HG03575 (cell line): ENCODE data around the gene GLIPR2.
"Not testable (repeated sequence)": the region's sequence is repeated elsewhere in the genome, so short reads cannot be mapped to it uniquely, and the experiment has no call there.

ENCODE experiments used
- ATAC-seq: cut with Tn5 transposase; IDR thresholded peaks from one replicate; pipeline ENCODE4 v1.9.1; 2021; ENCODE audit not compliant: unreplicated experiment, insufficient number of reproducible peaks, low FRiP score; ENCODE audit errors: extremely low read depth

GLIPR2 gene

GRCh38 chr9:36180243-36180642, 43.7 kb downstream of the GLIPR2 start:
- not testable (repeated sequence) for ATAC-seq

- ATAC-seq: no peak
Measured at GRCh38 chr9:36187414-36187813, 50.9 kb downstream of the GLIPR2 start.

- ATAC-seq: no peak
Measured at GRCh38 chr9:36188212-36188611, 51.7 kb downstream of the GLIPR2 start.

- ATAC-seq: no peak
Measured at GRCh38 chr9:36189976-36190375, 53.4 kb downstream of the GLIPR2 start.

GRCh38 chr9:36190388-36191289, 54.1 kb downstream of the GLIPR2 start, which contains the start of gene CLTA:
Gene CLTA (plus strand): TSS chr9:36190921. CDS start chr9:36191057, 136 bp downstream.
- ATAC-seq: peak; percentile 83

GRCh38 chr9:36191290-36191645, 54.7 kb downstream of the GLIPR2 start:
- no peak for ATAC-seq

- no peak for ATAC-seq
Measured at GRCh38 chr9:36191686-36192085, 55.2 kb downstream of the GLIPR2 start.

- no peak for ATAC-seq
Measured at GRCh38 chr9:36192196-36192595, 55.7 kb downstream of the GLIPR2 start.

GRCh38 chr9:36193023-36193422, 56.5 kb downstream of the GLIPR2 start:
- no peak for ATAC-seq

- ATAC-seq: no peak
Measured at GRCh38 chr9:36194326-36195000, 57.9 kb downstream of the GLIPR2 start.

GRCh38 chr9:36204906-36205547, 68.5 kb downstream of the GLIPR2 start:
- no peak for ATAC-seq

GRCh38 chr9:36207016-36207415, 70.5 kb downstream of the GLIPR2 start:
- no peak for ATAC-seq

GRCh38 chr9:36207546-36208012, 71.0 kb downstream of the GLIPR2 start:
- ATAC-seq: no peak

- ATAC-seq: no peak
Measured at GRCh38 chr9:36208521-36209253, 72.2 kb downstream of the GLIPR2 start.

- no peak for ATAC-seq
Measured at GRCh38 chr9:36210722-36211121, 74.2 kb downstream of the GLIPR2 start.

GRCh38 chr9:36211510-36211909, 75.0 kb downstream of the GLIPR2 start:
- no peak for ATAC-seq

- no peak for ATAC-seq
Measured at GRCh38 chr9:36213387-36213786, 76.9 kb downstream of the GLIPR2 start.
